DMS153 treated with DMSO at 0.1 percent for 48 hours (cell line): ENCODE results near the gene PHETA2.
"Not testable (repeated sequence)": the region's sequence is repeated elsewhere in the genome, so short reads cannot be mapped to it uniquely, and the experiment has no call there.

Experiments
- DNase-seq: peaks from one replicate; lab custom pipeline; 2025; ENCODE audit not compliant: unreplicated experiment; lab: John Stamatoyannopoulos, UW

The PHETA2 gene

GRCh38 chr22:42101199-42101598, 27.2 kb downstream of the PHETA2 start:
- no peak for DNase-seq

GRCh38 chr22:42104332-42104860, 30.3 kb downstream of the PHETA2 start:
- not testable (repeated sequence) for DNase-seq

GRCh38 chr22:42108848-42109247, 34.8 kb downstream of the PHETA2 start:
- DNase-seq = no peak

DNA sequence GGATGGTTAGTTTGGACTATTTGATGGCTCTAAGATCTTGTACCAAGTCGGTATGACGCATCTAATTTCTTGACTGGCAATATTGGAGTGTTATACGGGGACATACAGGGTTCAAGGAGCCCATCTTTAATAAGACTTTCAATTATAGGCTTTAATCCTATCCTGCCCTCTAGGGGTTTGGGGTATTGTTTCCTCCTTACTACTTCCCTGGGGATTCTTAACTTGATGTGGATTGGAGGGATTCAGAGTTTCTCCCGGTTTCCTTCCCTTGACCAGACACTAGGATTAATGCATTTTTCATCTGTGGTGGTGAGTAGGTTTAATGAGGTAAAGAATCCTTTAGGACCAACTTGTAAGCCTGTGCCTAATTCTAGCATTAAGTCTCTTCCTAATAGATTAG, 37.8 kb downstream of the PHETA2 start:
- DNase-seq = no peak

DNA sequence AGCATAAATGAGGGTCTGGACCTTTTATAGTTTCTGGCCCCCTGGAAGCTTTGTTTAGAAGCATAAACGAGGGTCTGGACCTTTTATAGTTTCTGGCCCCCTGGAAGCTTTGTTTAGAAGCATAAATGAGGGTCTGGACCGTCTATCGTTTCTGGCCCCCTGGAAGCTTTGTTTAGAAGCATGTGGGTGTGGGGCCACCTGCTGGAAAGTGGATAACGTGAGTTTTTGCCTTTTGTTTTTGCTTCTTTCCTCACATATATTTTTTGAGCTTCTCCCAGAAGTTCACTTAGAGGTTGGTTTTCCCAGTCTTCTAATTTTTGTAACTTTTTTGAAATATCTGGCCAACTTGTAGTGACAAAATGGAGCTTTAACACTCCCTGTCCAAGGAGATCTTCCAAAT, 38.7 kb downstream of the PHETA2 start:
- not testable (repeated sequence) for DNase-seq

GRCh38 chr22:42114721-42115120, 40.7 kb downstream of the PHETA2 start:
- DNase-seq = no peak

DNA sequence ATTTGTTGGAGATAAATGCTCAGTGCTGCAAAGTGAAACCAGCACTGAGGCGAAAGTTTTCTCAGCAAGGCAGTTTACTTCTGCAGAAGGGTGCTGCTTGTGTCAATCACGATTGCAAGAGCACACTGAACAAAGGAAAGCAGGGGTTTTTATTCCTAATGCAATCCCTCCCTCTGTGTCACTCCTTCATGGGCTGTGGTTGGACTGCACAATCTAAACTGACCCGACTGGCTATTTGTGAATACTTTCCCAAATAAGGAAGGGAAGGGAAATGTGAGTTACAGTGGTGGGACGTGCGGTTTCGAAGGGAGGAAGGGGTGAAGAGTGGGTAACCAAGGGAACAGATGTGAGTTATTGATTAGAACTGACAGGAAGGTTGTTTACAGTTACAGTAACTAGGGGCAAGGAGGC, 41.4 kb downstream of the PHETA2 start:
- not testable (repeated sequence) for DNase-seq

DNA sequence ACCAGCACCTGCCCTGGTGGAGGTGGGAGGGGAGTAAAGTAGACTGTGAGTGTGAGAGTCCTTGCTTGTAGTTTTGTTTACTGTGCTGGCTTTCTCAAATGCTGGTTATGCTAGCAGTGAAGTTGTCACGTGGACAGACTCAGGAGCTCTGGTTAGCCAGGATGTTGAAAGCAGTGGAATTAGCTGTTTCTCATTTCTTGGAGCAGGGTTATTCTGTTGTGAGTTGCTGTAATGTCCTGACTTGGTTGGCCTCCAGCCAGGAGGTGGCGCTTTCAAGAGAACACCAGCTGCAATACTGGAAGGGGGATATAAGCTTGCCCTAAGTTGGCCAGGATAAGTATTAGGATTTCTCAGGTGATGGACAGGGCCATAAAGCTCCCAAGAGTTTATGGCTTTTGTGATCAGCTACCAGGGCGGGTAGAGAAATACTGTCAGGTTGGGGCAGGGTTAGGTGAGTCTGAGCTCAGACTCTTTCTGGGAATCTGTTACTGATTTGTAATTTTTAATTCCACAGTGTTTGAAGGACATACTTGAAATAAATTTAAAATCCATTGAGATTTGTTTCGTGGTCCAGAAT, 42.9 kb downstream of the PHETA2 start:
- no peak for DNase-seq

- not testable (repeated sequence) for DNase-seq
These were observed 46.4 kb downstream of the PHETA2 start for GRCh38 chr22:42120231-42121021.

GRCh38 chr22:42123529-42123928, 49.5 kb downstream of the PHETA2 start:
- DNase-seq = not testable (repeated sequence)

DNA sequence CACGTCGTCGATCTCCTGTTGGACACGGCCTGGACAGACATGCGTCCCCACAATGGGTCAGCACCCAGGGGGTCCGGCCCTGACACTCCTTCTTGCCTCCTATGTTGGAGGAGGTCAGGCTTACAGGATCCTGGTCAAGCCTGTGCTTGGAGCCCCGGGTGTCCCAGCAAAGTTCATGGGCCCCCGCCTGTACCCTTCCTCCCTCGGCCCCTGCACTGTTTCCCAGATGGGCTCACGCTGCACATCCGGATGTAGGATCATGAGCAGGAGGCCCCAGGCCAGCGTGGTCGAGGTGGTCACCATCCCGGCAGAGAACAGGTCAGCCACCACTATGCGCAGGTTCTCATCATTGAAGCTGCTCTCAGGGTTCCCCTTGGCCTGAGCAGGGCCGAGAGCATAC, 53.6 kb downstream of the PHETA2 start:
- no peak for DNase-seq

DNA sequence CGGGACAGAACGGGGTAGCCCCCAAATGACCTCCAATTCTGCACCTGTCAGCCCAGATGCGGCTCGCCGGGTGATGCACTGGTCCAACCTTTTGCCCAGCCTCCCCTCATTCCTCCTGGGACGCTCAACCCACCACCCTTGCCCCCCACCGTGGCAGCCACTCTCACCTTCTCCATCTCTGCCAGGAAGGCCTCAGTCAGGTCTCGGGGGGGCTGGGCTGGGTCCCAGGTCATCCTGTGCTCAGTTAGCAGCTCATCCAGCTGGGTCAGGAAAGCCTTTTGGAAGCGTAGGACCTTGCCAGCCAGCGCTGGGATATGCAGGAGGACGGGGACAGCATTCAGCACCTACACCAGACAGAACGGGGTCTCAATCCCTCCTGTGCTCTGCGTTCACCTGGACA, 54.0 kb downstream of the PHETA2 start:
- DNase-seq = not testable (repeated sequence)
